ENCODE measurements around the gene CADPS.

DNA sequence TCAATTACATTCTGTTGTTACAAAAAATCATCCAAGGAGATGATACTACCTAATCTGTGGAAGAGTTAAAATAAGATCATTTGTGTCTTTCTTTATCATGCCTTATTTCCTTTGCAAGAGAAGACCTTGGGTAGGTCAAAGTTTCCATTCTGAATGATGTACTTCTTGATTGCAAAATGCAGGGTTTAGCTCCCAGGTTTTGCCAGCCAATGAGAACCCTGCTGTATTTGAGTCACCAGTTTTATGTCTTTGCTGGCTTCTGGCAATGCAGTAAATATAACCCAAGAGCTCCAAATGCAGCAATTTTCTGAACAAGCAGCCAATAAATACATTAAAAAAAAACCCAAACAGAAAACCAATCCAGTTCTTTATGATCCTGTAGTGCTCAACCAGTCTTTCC is 204.9 kb downstream of the CADPS start:
- TF ChIP-seq, protein P1, sequence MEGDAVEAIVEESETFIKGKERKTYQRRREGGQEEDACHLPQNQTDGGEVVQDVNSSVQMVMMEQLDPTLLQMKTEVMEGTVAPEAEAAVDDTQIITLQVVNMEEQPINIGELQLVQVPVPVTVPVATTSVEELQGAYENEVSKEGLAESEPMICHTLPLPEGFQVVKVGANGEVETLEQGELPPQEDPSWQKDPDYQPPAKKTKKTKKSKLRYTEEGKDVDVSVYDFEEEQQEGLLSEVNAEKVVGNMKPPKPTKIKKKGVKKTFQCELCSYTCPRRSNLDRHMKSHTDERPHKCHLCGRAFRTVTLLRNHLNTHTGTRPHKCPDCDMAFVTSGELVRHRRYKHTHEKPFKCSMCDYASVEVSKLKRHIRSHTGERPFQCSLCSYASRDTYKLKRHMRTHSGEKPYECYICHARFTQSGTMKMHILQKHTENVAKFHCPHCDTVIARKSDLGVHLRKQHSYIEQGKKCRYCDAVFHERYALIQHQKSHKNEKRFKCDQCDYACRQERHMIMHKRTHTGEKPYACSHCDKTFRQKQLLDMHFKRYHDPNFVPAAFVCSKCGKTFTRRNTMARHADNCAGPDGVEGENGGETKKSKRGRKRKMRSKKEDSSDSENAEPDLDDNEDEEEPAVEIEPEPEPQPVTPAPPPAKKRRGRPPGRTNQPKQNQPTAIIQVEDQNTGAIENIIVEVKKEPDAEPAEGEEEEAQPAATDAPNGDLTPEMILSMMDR (conservative IDR thresholded peaks at IDR 0.05; ENCODE audit: low read depth, low read length) = no peak
- TF ChIP-seq EZH2 (IDR thresholded peaks at IDR 0.05; ENCODE audit: borderline replicate concordance, low read depth, low read length, poor library complexity, severe bottlenecking) = no peak

Measured in A673 (cell line).